Kidney (tissue), 14 donors: Measurements from ENCODE around the gene GNAS. TPM values are rescaled to one million over a fixed set of nuclear protein-coding genes. Genes with fewer than 3 reads are reported as not detected.

ENCODE experiments used
- DNase-seq, 5 donors: peaks; one replicate each; pipeline ENCODE4 v3.0.0-alpha.2; 2013 to 2020
- FAIRE-seq: peaks from 2 replicates; lab custom pipeline; 2012; peaks lifted over from hg19 to GRCh38; lab: Jason Lieb, UNC
- H3K27ac ChIP-seq, 2 donors: one replicate each; pipeline ENCODE4 v1.7.0; 2013; ENCODE audit warnings: low read depth in 2 of 2, low read length in 2 of 2, inconsistent platforms in 1 of 2
- H3K27me3 ChIP-seq: one replicate; pipeline ENCODE4 v1.7.1; 2013; ENCODE audit warnings: low read length, inconsistent platforms; ENCODE audit not compliant: control insufficient read depth, insufficient read depth
- H3K36me3 ChIP-seq, 3 donors: one replicate each; pipeline versions ENCODE4 v1.7.0 to v1.7.1; 2013; ENCODE audit warnings: low read length in 3 of 3, control low read depth in 1 of 3, inconsistent platforms in 1 of 3; ENCODE audit not compliant: insufficient read depth in 3 of 3, control insufficient read depth in 2 of 3
- H3K4me1 ChIP-seq, 3 donors: one replicate each; pipeline versions ENCODE4 v1.7.0 to v1.7.1; 2013; ENCODE audit warnings: low read length in 3 of 3, inconsistent platforms in 1 of 3, low read depth in 1 of 3; ENCODE audit not compliant: control insufficient read depth in 2 of 3, insufficient read depth in 2 of 3
- H3K4me3 ChIP-seq, 3 donors: one replicate each; pipeline versions ENCODE4 v1.7.0 to v1.8.1; 2013; ENCODE audit warnings: low read length in 3 of 3, control low read depth in 1 of 3, inconsistent platforms in 1 of 3
- H3K9ac ChIP-seq, 3 donors: one replicate each; pipeline versions ENCODE4 v1.7.0 to v1.7.1; 2013; ENCODE audit warnings: low read length in 3 of 3, control low read depth in 1 of 3, inconsistent platforms in 1 of 3
- H3K9me3 ChIP-seq, 3 donors: one replicate each; pipeline versions ENCODE4 v1.7.0 to v1.7.1; 2013; ENCODE audit warnings: low read length in 3 of 3, control low read depth in 1 of 3, inconsistent platforms in 1 of 3; ENCODE audit not compliant: control insufficient read depth in 2 of 3, insufficient read depth in 1 of 3
- intact Hi-C: fragments of 100-400 bp; cut with DNase I; formaldehyde crosslinking; loops from one replicate; pipeline ENCODE4 v1.11.1; 2022
- polyA plus RNA-seq: library from polyadenylated mRNA; stranded (reverse); fragments of 350-450 nt; fragmentation: Illumina TruSeq; extraction: RNeasy Lipid Tissue Mini Kit (QIAGEN cat#74804); gene quantifications from one replicate; pipeline ENCODE4 v1.2.3, GENCODE V29; 2014; ENCODE audit warnings: low read depth, low replicate concordance; ENCODE audit not compliant: insufficient read depth
- total RNA-seq: library from RNA; stranded (reverse); fragmentation: NEBNext Ultra II Directional; extraction: Animal tissue kit (Norgen Biotek cat#: 25700); gene quantifications from one replicate; pipeline ENCODE4 v1.2.1, GENCODE V29; 2021
- TF ChIP-seq, protein P1 (sequence below): IDR thresholded peaks from 3 replicates; pipeline ENCODE4 v1.5.1; 2012; ENCODE audit warnings: mild to moderate bottlenecking, moderate library complexity, borderline replicate concordance; ENCODE audit not compliant: insufficient read depth; ENCODE audit errors: extremely low read depth
- donor health status: control.
- donor health status: control.
- donor health status: control.
- donor health status: control.
- donor health status: control.
- donor health status: DM: yes; HTN: yes; CAD: no.
- donor health status: Normal renal cell carcinoma (clear cell type).

GNAS gene
- total and polyA plus RNA-seq, 2 donors from 2014 or later, result 792 to 867 TPM

- H3K4me1 ChIP-seq, result no peaks in the 10 kb centered on the region
- DNase-seq (no peak), FAIRE-seq (no peak)
- H3K9ac ChIP-seq, result no peak overlapping the region
- no peaks in the 10 kb centered on the region for H3K9me3 ChIP-seq
- intact Hi-C loops, result no loop called here
- no peak overlapping the region for H3K4me3 ChIP-seq
- H3K27me3 ChIP-seq, result no peaks in the 10 kb centered on the region
- no peaks in the 10 kb centered on the region for H3K36me3 ChIP-seq
- H3K27ac ChIP-seq, result no peak overlapping the region
- TF ChIP-seq, protein P1, sequence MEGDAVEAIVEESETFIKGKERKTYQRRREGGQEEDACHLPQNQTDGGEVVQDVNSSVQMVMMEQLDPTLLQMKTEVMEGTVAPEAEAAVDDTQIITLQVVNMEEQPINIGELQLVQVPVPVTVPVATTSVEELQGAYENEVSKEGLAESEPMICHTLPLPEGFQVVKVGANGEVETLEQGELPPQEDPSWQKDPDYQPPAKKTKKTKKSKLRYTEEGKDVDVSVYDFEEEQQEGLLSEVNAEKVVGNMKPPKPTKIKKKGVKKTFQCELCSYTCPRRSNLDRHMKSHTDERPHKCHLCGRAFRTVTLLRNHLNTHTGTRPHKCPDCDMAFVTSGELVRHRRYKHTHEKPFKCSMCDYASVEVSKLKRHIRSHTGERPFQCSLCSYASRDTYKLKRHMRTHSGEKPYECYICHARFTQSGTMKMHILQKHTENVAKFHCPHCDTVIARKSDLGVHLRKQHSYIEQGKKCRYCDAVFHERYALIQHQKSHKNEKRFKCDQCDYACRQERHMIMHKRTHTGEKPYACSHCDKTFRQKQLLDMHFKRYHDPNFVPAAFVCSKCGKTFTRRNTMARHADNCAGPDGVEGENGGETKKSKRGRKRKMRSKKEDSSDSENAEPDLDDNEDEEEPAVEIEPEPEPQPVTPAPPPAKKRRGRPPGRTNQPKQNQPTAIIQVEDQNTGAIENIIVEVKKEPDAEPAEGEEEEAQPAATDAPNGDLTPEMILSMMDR, result no peak
These were observed 75.1 kb downstream of the GNAS start for GRCh38 chr20:58927490-58928061.

DNA sequence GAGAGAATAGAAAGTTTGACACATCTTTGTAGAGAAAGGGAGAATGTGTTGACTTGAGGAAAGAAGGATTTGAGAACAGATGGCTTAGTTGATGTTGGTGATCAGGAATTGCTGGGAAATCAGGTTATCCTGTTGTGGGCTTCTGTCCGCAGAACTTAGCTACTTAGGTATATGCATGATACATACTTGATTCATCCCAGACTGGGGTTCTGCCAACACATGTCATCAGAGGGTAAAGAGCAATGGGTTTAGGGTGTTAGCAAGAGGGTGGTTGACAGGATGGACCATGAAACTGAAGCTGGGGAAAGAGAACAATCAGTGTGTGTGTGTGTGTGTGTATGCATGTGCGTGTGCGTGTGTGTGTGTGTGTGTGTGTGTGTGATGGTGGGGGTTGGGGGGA, 78.0 kb downstream of the GNAS start:
- Histone ChIP-seq H3K4me1 (no peaks in the 10 kb centered on the region), H3K9ac (no peak overlapping the region), H3K27me3 (no peaks in the 10 kb centered on the region), H3K4me3 (no peak overlapping the region), H3K27ac (no peak overlapping the region), H3K36me3 (no peaks in the 10 kb centered on the region), H3K9me3 (peaks cover 0 to 2% (median 0%) of the 10 kb centered on the region in 3 donors)
- TF ChIP-seq, protein P1, result no peak
- DNase-seq (no peak), FAIRE-seq (no peak)
- intact Hi-C loops, result no loop called here

DNA sequence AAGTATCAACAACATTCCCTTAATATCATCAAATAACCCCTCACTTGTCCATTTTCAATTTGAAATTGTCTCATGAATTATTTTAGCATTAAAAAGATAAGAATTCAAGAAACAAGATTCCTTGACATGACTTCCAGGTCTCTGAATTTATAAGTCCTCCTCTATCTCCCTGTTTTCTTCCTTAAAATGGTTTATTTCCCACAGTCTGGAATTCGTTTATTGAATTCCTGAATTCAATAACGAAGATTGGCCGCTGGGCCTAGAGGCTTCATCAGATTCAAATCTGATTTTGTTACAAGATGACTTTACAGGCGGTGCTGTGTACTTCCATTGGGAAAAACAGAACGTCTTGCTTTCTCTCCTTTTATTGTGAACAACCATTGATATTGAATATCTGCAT, 79.7 kb downstream of the GNAS start:
- no peak overlapping the region for H3K27ac ChIP-seq
- no peak overlapping the region for H3K9ac ChIP-seq
- TF ChIP-seq, protein P1, result no peak
- intact Hi-C loops, result no loop called here
- DNase-seq (no peak), FAIRE-seq (no peak)
- peaks cover 0 to 4% (median 2%) of the 10 kb centered on the region in 3 donors for H3K9me3 ChIP-seq
- H3K27me3 ChIP-seq, result no peaks in the 10 kb centered on the region
- no peak overlapping the region for H3K4me3 ChIP-seq
- no peaks in the 10 kb centered on the region for H3K4me1 ChIP-seq
- H3K36me3 ChIP-seq, result no peaks in the 10 kb centered on the region

DNA sequence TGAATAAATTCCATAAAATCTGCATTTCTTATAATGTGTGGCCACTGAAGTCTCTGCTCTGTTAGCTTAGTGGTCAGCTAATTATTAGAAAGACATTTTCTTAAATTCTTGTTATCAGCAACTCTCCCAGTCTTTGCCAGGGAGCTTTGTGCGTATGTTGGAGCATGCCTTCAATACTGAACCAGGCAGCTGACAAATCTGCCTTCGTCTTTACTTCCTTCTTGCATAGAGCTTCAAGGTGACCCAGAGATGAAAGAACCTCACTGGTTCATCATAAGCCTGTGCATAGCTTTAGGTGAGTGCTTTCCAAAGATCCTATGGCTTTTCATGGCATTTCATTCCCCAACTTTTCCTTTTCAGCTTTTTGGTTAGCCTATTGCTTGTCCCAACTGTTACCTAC, 85.6 kb downstream of the GNAS start:
- intact Hi-C loops, result no loop called here
- Histone ChIP-seq H3K9ac (no peak overlapping the region), H3K9me3 (peaks cover 0 to 4% (median 2%) of the 10 kb centered on the region in 3 donors), H3K27ac (no peak overlapping the region), H3K36me3 (no peaks in the 10 kb centered on the region), H3K4me1 (no peaks in the 10 kb centered on the region), H3K4me3 (no peak overlapping the region), H3K27me3 (no peaks in the 10 kb centered on the region)
- TF ChIP-seq, protein P1, result no peak
- FAIRE-seq (no peak), DNase-seq (no peak)
